ENCODE data around the gene CD300A. TPM values are rescaled to one million over a fixed set of nuclear protein-coding genes. Genes with fewer than 3 reads are reported as not detected.

Gene CD300A
- total RNA-seq = 10 to 100 TPM; 44.2 TPM

GRCh38 chr17:74466111-74466827 is at the start of gene CD300A:
Gene CD300A, plus strand, starts transcription at chr17:74466634. Its CDS starts 70 bp downstream, at chr17:74466704.

GRCh38 chr17:74431568-74432423 is 34.6 kb upstream of the CD300A start, which contains the start of gene GPRC5C:
Gene GPRC5C, plus strand, starts transcription at chr17:74432088. Its CDS starts 7,689 bp downstream, at chr17:74439777.

DNA sequence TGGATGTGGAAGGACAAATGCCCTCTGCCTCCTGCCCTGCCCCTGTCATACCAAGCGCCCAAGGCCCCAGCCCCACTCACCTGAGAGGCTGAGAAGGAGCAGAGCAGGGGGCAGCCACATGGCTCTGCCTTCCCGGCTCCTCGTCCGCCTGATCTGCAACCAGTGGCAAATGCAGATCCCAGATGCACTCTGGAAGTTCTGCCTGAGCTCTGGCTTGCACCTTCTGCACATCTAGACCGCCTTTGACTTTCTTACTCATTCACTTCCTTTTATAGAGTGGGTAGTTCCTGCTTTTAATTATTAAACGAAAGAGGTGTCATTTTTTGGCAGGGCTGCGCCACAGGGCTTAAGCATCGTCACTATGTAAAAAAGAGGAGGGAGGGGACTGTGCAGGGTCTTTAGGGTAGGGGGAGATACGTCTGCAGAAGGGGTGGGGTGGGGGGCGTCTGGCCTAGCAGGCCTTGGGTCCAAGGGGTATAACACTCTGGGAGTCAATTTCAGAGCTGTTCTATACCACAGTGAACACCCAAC is 64.9 kb downstream of the CD300A start, which contains the start of gene CD300LB:
CD300LB (minus strand) TSS at position 245 of the 531 bp plus-strand sequence; CDS start at position 120, 125 bp downstream.

Other genes with a start within 250 kb of the CD300A start
- gene DNAI2, start 192.4 kb upstream of the CD300A start, total RNA-seq = 1 to 10 TPM; 1.4 to 1.5 TPM
- under 1 TPM; 0.72 to 0.78 TPM for gene KIF19, start 140.4 kb upstream of the CD300A start, total RNA-seq
- gene BTBD17, start 104.8 kb upstream of the CD300A start, total RNA-seq = not detected
- not detected for gene GPR142, start 99.1 kb upstream of the CD300A start, total RNA-seq
- 1 to 10 TPM in 1 of 2 experiments, under 1 TPM in 1; 0.96 to 1.2 TPM for gene GPRC5C, start 34.5 kb upstream of the CD300A start, total RNA-seq
- not detected for gene CD300LB, start 64.8 kb downstream of the CD300A start, total RNA-seq
- gene CD300C, start 79.5 kb downstream of the CD300A start, total RNA-seq = under 1 TPM; 0.39 to 0.91 TPM
- not detected for gene CD300H, start 100.9 kb downstream of the CD300A start, total RNA-seq
- gene CD300LD, start 125.6 kb downstream of the CD300A start, total RNA-seq = not detected
- not detected for gene CD300E, start 157.1 kb downstream of the CD300A start, total RNA-seq
- gene CD300LF, start 246.3 kb downstream of the CD300A start, total RNA-seq = not detected

Measured in activated naive CD4-positive, alpha-beta T cell treated with anti-CD3 and anti-CD28 coated beads, Interleukin-2, amount 10 ng/mL, durations not matched to agents 5 hours and 36 hours (primary cell).